HG02759 (cell line): ENCODE data around the gene QTRT2.

Experiments used
- ATAC-seq: cut with Tn5 transposase; IDR thresholded peaks from one replicate; pipeline ENCODE4 v1.9.1; 2021; ENCODE audit warnings: mild to moderate bottlenecking, moderate library complexity; ENCODE audit not compliant: unreplicated experiment

Gene QTRT2

DNA sequence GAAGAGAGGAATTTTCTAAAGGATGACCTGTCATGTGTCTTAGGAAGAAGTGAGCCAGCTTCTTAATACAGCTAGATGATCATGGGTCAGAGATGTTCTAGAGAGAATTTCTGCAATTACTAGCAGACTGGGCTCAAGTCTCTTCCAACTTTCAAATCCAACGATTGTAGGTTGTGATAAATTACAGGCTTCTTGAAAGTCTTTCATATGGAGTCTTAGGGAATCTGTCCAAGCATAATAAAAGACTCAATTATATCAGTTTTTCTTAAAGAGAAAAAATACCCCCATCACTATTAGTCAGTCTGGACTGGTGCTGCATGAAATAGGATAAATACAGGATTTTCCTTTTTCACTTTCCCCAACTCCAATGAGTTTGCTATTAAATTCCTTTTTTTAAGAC, 63.2 kb downstream of the QTRT2 start:
- ATAC-seq: no peak

DNA sequence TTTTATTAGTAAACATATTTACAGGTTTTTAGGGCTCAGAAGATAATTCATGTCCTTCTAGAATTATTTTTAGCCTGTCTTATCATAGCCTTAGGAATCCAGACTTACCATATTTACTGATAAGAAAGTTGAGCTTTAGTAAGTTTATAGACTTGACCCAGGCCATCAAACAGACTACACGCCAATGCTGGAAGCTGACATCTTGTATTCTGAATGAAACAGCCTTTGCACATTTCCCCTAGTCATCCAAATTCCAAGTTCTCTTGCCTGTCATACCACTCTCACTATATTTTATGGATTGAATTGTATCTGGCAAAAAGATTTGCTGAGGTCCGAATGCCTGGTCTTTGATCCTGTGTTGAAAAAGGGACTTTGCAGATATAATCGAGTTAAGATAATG, 63.7 kb downstream of the QTRT2 start:
- ATAC-seq: no peak

DNA sequence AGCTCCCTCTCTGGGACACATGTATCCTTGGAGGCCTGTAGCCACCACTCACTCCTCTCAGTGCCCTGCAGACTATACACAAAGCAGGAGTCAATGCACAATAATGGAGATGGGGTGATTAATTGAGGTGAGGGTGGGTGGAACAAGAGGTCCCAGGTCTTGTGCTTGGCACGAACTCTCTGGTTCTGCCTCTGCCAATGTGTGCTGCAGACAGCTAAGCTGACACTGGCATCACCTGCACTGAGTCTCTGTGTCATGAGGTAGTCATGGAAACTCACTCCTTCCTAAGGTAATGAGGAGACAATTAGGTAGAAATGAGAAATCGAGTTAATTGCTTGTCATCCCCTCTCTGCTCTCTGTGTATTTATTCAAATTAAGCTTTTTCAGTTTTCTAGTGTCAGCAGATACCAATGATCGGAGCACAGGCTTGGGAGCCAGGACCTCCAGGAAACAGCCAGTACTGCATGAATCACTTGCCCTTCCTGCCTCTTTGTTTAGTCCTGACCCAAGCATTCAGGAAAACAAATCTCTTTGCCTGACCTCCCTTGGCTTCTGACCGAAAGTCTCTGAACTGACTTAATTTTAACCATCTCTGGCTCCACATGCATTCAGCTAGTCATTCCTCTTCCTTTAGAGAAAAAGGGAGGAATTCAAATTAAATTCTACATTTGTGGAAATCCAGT, 65.6 kb downstream of the QTRT2 start:
- ATAC-seq: no peak

DNA sequence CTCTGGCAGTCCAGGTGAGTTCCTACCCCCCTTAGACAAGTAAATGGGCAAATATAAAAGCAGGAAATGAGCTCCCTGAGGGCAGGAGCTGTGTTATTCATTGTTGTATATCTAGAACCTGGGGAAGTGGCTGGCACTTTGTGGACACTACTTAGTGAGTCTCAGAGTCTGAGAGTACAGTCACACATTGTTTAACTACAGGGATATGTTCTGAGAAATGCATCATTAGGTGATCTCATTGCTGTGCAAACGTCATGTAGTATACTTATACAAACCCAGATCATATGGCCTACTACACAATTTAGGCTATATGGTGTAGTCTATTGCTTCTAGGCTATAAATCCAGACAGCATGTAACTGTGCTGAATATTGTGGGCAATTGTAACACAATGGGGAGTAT, 69.9 kb downstream of the QTRT2 start:
- no peak for ATAC-seq

DNA sequence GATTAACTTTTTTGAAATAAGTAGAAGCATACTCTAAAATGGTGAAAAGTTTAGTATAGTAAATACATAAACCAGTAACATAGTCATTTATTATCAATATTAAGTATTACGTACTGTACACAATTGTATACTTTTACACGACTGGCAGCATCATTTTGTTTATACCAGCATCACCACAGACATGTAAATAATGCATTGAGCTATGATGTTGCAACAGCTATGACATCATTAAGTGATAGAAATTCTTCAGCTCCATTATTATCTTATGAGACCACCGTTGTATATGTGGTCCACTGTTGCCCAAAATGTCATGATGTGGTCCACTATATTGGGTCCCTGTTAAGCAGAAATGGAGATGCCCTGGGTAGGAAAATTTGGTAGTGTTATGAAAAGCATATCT, 71.0 kb downstream of the QTRT2 start:
- ATAC-seq: no peak

DNA sequence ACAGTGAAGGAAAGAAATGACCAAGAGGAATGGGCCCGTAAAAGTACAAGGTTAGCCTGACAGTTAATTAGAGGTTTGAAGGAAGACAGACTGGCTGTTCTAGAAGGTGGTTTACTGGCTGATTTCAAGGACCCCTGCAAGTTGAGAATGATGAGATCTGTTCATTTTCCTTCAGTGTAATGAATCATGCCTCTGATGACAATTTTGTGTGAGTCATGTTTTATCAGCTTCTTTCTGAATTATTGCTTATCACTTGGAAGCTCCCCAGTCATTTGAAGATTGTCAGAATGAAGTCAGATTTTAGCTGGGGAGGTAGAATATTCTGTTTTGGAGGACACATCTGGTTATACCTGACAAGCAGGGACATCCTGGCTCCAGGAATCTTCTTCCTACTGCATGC, 71.7 kb downstream of the QTRT2 start:
- ATAC-seq: no peak

DNA sequence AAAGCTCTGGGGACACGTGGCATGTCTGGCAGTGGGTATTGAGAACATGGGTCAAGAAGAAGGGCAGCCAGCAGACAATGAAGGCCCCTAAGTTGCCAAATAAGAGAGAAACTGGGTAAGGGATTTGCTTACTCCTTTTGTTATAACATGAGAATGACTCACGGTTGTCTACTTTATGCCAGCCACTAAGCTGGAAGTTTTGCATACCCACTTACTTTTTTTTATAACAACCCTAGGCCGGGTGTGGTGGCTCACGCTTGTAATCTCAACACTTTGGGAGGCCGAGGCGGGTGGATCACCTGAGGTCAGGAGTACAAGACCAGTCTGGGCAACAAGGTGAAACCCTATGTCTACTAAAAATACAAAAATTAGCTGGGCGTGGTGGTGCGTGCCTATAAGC, 72.3 kb downstream of the QTRT2 start:
- ATAC-seq: no peak

DNA sequence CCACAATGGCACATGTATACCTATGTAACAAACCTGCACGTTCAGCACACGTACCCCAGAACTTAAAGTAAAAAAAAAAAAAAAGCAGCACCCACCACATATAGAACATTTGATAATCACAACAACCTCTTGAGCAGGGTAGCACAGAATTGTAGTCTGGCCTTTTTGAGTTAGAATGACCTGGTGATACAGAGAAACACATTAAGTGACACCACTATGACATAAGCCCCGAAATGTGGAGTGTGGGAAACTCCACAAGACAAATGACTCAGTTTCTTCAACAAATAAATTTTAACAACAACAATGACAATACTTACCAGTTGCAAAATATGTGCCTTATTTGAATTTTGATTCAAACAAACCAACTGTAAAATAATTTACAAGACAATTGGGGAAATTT, 76.0 kb downstream of the QTRT2 start:
- ATAC-seq: no peak

DNA sequence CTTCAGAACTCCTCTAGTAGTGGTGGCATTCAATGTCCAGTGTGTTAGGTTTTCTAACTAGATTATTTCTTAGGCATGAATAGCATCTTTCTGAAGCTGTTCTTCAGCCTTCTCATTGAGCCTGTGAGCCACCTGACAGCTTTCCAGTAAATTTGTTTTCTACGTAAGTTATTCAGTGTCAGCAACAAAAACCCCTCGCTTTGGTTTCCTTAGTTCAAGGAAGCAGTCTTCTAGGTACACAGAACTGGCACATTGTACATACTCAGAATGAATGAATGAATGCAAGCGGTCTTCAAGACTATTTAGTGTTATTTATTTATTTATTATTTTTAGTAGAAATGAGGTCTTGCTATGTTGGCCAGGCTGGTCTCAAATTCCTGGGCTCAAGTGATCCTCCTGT, 77.4 kb downstream of the QTRT2 start:
- ATAC-seq: no peak
